AG08396 (cell line): Measurements from ENCODE around the gene KIF1A.
A peak's percentile ranks its signal among the peaks of the same experiment; 100 is the strongest.
"Not testable (repeated sequence)": the region's sequence is repeated elsewhere in the genome, so short reads cannot be mapped to it uniquely, and the experiment has no call there.

Source experiments
- DNase-seq: peaks from one replicate; pipeline ENCODE4 v3.0.0; 2012; ENCODE audit warnings: low spot score, mixed read lengths

KIF1A gene

DNA sequence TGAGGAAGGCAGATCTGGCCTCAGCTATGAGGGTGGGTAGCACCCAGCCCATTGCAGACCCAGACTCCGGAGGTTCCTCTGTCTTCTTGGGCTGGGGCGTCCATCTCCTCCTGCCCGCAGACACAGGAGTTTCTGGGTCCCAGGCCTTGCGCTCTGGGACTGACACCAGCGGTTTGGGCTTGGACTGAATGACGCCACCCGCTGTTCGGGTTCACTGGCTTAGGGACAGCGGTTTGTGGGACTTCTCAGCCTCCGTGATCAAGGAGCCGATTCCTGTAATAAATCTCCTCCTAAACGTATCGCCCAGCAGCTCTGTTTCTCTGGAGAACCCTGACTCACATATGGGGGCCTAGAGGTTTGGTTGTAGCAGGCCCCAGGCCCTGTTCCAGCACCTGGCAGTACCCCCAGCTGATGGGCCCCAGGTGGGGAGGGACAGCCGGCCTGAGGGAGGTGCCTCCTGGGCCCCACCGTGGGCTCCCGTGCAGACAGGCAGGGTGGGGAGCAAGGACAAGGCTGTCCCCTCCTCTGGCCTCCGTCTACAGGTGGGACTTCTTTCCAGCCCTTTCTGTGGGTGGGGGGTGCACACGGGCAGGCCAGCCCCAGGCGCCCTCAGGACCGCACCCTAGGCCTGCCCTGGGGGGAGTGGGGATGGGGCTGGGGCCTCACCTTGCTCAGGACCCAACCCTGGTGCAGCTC, 132.8 kb downstream of the KIF1A start:
- no peak for DNase-seq

DNA sequence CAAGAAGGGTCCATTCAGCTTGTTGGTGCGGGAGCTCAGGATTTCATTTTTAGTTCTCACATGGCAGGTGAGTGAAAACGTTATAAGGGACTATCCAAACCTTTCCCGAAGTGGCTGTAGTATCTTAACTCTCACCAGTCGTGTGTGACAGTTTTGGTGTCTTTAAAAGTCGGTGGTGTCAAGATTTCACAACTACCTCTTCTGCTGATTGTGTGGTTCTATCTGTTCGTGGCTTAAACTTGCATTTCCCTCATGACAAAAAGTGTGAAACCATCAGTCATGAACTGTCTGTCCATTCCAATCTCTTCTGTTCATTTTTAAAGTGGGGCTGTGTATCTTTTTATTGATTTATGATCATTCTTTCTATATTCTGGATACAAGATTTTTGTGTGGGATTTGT, 133.6 kb downstream of the KIF1A start:
- no peak for DNase-seq

DNA sequence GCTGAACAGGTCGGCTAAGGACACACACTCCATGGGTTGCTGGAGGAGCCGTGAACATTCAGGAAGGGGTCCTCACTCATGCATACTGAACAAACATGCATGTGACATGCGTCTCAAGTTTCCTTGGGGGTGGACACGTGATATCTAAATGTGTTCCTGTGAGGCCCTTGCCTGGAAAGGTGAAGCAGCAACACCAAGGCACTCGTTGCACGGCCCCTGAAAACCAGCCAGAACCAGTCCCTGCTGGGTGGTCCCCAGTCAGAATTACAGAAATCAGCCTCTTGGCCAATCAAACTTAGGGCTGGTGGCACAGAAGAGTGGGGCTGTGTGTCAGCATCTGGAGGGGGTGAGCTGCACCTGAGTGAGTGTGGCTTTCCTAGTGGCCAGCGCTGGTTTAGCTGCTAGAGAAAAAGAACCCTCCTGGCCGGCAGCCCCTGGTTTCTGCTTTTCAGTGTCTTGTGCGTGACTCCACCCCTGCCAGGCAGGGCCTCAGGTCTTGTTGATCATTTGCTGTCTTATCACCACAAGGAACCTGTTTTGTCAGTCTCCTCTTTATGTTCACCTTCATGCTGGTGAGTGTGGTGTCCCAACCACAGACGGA, 134.1 kb downstream of the KIF1A start:
- peak; percentile 16 for DNase-seq

DNA sequence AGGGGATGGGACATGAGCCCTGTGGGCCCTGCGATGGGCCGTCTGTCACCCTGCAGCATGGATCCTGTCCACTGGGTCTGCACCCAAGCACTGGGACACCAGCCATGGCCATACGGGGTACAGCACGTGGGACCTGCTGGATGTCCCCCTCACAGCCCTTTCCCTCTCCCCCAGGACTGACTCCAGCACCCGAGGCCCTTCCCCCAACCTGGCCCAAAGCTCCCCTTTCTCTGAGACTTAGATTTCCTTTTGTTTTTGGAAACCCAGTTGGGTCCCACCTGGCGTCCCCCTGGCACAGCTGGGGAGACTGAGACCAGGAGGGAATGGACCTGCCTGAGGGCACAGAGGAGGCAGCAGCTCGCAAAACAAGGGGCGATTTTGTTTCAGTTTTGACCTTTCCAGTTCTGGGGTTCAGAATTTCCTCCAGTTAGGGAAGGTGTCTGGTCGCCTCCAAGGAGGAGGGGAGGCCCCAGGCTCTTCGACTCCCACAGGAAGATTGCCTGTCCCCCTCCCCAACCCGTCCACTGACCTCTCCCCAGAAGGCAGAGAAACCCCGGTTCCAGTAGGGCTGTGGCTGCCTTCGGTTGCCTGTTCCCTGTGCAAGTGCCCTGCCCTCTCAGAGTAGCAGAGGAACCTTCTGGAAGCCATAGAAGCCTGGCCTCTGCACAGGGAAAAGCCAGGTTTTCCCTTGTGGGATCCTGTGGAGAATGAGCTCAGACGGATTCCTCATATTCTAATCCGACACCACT, 135.9 kb downstream of the KIF1A start:
- DNase-seq = not testable (repeated sequence)

DNA sequence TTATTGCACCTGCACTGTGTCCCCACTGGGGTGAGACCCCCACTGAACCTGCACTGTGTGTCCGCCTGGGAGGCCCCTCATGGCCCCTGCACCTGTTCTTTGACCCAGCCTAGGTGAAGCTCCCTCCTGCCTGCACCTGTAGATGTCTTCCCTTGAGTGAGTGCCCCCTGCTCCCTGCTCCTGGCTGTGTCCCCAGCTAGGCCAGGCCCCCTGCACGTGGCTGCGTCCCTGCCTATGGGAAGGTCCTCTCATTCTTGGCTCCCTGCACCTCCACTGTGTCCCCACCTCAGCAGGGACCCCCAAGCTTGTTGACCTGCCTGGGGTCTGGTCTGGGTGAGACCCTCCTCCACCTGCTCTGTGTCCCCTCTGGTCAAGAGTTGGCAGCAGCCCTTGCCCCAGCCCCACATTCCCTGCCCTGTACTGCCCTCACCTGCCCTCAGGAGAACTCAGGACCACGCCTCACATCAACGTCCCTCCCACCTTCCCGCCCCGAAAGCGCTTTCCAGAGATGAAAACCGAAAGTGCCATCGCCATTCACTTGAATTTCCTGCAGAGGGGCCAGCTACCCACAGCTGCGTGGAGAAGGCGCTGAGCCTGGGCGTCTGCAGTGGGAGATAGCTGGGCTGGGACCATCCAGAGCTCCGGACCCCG, 136.6 kb downstream of the KIF1A start:
- not testable (repeated sequence) for DNase-seq

DNA sequence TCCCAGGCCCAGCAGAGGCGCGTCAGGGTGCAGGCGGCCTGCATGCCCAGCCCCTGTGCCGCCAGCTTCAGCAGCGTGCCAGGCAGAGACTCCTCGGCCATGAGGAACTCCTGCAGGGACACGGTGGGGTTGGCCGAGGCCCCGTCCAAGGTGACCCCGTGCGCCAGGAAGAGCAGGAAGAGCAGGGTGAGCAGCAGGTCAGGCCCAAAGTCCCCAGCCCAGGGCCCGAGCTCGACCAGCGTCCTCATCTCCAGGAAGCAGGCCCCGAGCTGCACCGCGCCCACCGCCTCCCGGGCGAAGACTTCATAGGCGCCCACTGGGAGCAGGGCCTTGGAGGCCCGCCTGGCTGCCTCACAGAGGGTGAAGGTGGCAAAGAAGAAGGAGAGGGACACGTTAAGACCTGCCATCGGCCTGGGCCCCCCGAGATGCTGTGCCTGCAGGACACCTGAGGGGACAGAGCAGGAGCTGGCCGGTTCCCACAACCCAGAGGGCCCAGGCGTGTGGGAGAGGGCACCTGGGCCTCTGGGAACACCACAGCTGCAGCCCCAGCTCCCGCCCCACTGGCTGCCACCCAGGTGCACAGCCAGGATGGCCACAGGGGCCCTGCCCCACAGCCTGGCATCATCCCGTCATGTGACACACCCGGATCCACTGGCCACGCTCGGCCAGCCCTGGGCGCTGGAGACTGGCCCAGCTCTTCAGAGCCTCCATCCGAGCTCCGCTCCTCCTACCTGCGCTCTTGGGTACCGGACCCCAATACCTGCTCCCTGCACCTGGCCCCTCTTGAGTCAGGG, 137.4 kb downstream of the KIF1A start, which contains the start of gene AQP12B:
Gene AQP12B (minus strand): TSS at position 455 of the 794 bp plus-strand sequence. CDS start 48 bp downstream, at position 407.
- not testable (repeated sequence) for DNase-seq

DNA sequence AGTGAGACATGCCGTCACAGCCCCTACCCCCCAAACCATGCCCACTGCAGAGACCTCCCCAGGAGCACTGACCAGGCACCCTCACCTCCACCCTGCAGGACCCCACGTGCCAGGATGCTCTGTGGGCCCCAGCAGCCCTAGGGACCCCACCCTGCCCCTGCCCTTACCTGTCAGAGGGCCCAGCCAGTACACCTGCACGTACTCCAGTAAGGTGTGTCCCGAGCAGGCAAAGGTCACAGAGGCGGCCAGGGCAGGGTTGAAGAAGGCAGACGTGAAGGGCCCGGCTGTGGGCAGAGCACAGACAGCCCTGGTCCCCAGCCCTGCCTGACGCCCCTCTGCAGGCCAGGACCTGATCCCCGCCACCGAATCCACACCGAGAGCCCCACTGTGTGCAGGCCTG, 139.8 kb downstream of the KIF1A start:
- DNase-seq = not testable (repeated sequence)

DNA sequence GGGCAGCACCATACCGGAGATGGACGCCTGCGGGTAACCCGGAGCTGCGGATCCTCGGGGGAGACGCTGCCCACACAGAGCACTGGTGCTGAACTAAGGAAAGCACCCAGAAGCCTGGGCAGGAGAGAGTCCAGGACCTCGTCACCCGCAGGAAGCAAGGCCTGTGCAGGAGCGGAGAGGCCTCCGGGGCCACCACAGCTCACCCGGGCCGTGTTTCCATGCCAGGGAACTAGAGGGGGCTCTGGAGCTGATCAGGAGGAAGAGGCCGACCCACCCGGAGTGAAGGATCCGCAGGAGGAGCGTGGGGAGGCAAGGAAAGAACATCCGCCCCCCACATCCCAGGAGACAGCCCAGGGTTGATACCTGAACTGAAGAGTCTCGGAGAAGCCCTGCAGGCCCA, 141.1 kb downstream of the KIF1A start:
- not testable (repeated sequence) for DNase-seq

DNA sequence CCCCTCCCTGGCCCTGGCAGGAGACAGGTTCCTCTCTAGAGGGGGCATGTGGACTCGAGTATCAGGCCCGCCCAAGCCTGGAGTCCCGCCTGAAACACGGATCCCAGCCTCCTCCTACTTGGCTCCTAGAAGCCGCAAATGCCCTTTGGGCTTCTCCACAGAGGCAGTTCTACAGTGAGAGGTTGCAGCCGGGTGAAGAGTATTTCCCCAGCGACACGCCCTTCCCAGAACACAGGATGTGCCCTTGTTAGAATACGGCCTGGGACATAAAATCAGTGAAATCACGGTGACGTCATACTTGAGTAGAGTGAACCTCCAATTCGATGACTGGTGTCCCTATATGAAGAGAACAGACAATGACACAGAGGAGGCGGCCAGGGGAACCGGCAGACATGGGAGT, 142.0 kb downstream of the KIF1A start:
- not testable (repeated sequence) for DNase-seq

DNA sequence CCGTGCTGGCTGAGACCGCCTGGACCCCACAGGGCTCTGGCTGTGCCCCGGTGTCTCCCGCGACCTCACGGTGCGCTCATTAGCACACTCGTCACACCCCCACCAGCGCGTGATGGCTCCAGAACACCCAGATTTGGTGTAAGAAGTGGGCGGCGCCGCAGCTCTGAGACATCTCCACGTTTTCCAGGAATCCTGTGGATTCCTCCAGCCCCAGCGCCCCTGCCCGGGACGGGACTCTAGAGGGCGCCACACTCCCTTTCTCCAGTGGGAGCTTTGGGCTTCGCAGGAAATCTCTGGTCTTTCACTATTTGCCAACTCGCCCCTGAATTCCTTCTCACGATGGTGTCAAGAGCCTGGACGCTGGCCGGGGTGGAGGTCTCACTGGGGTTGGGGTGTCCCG, 144.7 kb downstream of the KIF1A start:
- not testable (repeated sequence) for DNase-seq

DNA sequence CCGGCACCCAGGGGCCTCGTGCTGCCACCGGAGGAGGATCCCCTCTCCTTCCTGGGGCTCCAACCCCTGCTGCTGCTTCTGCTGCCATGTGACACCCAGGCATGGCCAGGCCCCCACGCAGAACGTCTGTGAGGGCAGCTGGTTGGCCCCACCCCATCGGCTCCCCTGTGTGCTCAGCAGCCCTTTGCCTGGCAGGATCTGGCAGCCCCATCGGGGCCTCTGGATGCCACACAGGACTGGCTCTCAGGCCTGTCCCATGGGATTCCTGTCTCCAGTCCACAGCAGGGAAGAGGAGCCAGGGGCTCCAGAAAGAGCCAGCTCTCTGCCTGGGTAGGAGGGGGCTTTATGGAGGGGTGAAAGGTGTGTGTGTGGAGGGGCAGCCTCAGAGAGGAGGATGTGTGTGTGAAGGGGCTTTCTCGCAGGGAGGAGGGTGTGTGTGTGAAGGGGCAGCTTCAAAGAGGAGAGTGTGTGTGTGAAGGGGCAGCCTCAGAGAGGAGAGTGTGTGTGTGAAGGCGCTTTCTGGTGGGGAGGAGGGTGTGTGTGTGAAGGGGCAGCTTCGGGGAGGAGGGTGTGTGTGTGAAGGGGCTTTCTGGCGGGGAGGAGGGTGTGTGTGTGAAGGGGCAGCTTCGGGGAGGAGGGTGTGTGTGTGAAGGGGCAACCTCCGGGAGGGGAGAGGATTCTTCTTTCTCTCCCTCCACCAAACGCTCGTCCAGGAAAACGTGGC, 145.4 kb downstream of the KIF1A start:
- DNase-seq = not testable (repeated sequence)

DNA sequence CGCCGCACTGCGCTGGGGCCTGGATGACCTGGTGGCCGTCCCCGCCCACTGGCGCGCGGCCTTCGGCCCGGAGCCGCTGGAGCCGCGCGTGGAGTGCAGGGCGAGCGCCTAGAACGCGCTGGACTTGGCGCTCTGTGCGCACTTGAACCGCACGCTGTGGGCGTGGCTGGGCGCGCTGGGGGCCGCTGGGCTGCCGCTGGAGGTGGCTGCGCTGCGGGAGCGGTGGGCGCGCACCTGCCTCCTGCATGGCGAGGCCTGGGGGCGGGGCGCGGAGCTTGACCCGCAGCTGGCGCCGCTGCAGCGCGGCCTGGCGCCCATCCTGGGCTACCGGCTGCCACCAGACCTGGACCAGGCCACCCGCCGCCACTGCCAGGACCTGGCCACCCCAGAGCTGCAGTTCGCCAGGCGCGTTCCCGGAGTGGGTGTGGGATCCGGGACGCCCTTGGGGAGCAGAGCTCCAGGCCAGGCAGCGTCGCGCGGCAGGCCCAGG, 147.3 kb downstream of the KIF1A start:
- no peak for DNase-seq

DNA sequence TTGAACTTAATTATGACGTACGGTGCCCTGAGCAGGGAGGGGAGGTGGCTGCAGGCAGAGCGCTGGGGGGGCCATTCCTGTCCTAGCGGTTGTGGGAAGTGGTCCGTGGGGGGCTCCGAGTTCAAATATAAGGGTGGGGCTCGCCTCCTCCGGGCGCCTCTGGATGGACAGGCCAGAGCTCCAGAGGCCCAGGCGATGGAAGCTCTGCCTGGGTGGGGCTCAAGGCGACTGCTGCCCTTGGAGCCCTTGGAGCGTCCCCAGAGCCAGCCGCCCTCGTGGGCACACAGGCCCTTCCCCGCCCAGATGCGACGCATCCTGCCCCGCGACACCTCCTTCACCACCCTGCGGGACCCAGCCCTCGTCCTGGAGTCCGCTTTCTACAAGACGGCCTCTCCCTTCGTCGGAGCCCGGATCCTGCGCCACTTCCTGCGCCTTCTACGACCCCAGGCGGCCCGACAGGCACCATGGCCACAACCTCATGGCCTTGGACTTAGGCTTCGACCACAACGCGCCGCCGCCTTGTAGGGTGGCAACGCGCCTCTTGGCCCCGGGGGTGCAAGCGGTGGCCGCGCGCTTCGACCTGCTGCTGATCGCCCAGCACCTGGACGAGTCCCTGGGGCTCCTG, 147.8 kb downstream of the KIF1A start:
- DNase-seq = no peak

DNA sequence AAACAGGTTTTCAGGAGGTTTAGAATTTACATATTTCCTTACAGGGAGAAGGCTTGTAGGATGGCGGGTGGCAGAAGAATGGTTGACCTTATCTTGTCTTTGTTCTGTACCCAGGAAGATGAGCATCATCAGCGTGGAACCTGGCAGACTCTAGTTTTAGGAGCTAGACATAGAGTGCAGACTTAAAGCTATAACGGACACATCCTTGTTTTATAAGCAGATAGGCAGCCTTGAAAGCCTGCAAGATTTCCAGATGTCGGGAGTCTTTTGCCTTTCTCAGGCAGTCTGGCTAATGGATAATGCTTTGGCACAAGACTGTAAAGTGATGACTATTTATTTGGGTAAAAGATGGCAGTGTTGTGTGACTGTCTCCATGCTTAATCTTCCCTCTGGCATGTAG, 149.1 kb downstream of the KIF1A start:
- no peak for DNase-seq

DNA sequence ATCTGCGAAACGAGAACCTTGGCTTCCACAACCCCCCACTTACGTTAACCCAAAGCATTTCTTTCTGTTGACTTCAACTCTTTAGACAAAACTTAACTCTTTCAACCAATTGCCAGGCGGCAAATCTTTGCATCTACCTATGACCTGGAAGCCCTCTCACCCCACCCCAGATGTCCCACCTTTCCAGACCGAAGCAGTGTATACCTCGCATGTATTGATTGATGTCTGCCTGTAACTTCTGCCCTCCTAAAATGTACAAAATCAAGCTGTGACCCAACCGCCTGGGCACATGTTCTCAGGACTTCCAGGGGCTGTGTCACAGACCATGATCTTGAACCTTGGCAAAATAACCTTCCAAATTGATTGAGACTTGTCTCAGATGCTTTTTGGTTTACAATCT, 149.6 kb downstream of the KIF1A start:
- no peak for DNase-seq

DNA sequence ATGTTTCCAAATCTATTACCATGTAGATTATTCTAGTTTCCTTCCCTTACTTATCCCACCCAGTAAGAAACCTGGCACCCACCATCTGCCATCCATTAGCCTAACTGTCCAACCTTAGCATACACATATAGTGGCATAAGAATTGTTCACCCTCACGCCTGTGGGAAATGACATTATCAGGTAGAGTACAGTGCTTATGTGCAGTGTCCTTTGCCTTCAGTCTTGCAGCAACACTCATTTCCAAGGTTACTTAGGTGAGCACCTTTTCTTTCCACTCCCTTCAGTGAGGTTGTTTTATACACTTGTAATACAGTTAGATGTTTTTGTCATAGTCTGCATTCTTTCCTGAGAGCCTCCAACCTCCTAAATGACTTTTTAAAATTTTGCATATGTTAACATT, 155.4 kb downstream of the KIF1A start:
- no peak for DNase-seq
